Stimulated activated naive CD8-positive, alpha-beta T cell treated with anti-CD3 and anti-CD28 coated beads, Interleukin-15, Interleukin-2, amounts not matched to agents 100 ng/mL and 50 ng/mL, for 24 hours (primary cell): Measurements from ENCODE around the gene NEK6.

Experiments used
- H3K27ac Mint-ChIP-seq: one replicate; pipeline ENCODE4 v1.8.0; 2021; ENCODE audit warnings: mild to moderate bottlenecking, mixed read lengths
- H3K27me3 Mint-ChIP-seq: one replicate; pipeline ENCODE4 v1.8.0; 2021; ENCODE audit warnings: mixed read lengths
- H3K36me3 Mint-ChIP-seq: one replicate; pipeline ENCODE4 v1.8.0; 2021; ENCODE audit warnings: low read depth, mixed read lengths
- H3K4me1 Mint-ChIP-seq: one replicate; pipeline ENCODE4 v1.8.0; 2021; ENCODE audit warnings: low read depth, mixed read lengths
- H3K4me3 Mint-ChIP-seq: one replicate; pipeline ENCODE4 v1.8.0; 2021; ENCODE audit warnings: mild to moderate bottlenecking, mixed read lengths
- H3K9me3 Mint-ChIP-seq: one replicate; pipeline ENCODE4 v1.8.0; 2021; ENCODE audit warnings: mixed read lengths

The NEK6 gene

DNA sequence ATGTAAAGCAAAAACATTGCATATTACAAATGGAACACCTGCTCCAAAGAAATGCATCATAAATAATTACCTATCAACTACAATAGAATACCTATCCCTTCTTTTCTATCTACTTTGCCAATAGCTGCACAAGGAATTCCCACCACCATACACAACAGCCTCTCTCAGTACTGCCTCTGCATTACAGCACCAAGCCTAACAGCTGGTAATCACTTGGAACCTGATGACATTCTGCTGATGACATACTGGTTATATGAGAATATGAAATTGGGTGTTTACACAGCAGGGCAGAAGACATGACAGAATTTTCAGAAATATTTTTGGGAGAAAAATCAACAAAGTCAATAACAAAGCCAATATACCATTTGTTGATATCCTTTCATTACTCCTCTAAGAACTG lies 114.3 kb downstream of the NEK6 start:
- Mint-ChIP-seq H3K27me3 (no peaks in the 10 kb centered on the region), H3K27ac (no peak overlapping the region), H3K4me1 (peaks cover 41% of the 10 kb centered on the region), H3K9me3 (no peaks in the 10 kb centered on the region), H3K36me3 (peaks cover 45% of the 10 kb centered on the region), H3K4me3 (no peak overlapping the region)

- Mint-ChIP-seq H3K36me3 (peaks cover 40% of the 10 kb centered on the region), H3K27ac (no peak overlapping the region), H3K4me3 (no peak overlapping the region), H3K4me1 (peaks cover 34% of the 10 kb centered on the region), H3K27me3 (no peaks in the 10 kb centered on the region), H3K9me3 (no peaks in the 10 kb centered on the region)
Observed at GRCh38 chr9:124373386-124373785, 115.6 kb downstream of the NEK6 start.

DNA sequence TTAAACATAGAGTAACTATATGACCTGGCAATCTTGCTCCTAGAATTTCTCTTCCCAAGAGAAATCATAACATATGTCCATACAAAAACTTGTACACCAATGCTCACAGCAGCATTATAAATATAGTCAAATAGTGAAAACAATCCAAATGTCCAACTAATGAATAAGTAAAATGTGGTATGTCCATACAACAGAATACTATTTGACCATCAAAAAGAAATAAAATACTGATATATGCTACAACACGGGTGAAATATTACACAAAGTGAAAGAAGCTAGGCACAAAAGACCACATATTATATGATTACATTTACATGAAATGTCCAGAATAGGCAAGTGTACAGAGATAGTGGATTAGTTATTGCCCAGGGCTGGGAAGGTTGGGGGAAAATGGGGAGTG lies 116.1 kb downstream of the NEK6 start:
- Mint-ChIP-seq H3K9me3 (no peaks in the 10 kb centered on the region), H3K27me3 (no peaks in the 10 kb centered on the region), H3K36me3 (peaks cover 42% of the 10 kb centered on the region), H3K27ac (no peak overlapping the region), H3K4me1 (peaks cover 34% of the 10 kb centered on the region), H3K4me3 (no peak overlapping the region)

DNA sequence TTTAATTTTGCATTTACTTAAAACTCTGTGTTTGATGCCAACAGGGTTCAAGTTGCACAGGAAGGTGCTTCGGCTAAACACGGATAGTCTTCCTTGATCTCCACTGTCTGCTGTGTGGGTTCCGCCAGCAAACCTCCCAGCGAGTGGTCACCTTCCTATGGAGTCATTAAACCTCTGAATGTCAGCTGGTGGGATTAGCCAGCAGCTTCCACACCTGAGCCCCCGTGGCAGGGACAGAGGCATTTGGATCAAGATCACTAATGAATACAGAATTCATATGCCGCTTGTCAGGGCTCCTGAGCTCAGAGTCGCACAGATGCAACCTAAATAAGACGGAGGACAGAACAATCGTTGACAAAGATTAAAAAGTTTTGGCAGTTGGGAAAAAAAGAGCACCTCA lies 118.0 kb downstream of the NEK6 start:
- Mint-ChIP-seq H3K4me3 (no peak overlapping the region), H3K27me3 (no peaks in the 10 kb centered on the region), H3K4me1 (peaks cover 33% of the 10 kb centered on the region), H3K27ac (no peak overlapping the region), H3K9me3 (no peaks in the 10 kb centered on the region), H3K36me3 (peaks cover 50% of the 10 kb centered on the region)

GRCh38 chr9:124376329-124376728 lies 118.6 kb downstream of the NEK6 start:
- Mint-ChIP-seq H3K9me3 (no peaks in the 10 kb centered on the region), H3K4me1 (peaks cover 33% of the 10 kb centered on the region), H3K27ac (no peak overlapping the region), H3K27me3 (no peaks in the 10 kb centered on the region), H3K4me3 (no peak overlapping the region), H3K36me3 (peaks cover 49% of the 10 kb centered on the region)

DNA sequence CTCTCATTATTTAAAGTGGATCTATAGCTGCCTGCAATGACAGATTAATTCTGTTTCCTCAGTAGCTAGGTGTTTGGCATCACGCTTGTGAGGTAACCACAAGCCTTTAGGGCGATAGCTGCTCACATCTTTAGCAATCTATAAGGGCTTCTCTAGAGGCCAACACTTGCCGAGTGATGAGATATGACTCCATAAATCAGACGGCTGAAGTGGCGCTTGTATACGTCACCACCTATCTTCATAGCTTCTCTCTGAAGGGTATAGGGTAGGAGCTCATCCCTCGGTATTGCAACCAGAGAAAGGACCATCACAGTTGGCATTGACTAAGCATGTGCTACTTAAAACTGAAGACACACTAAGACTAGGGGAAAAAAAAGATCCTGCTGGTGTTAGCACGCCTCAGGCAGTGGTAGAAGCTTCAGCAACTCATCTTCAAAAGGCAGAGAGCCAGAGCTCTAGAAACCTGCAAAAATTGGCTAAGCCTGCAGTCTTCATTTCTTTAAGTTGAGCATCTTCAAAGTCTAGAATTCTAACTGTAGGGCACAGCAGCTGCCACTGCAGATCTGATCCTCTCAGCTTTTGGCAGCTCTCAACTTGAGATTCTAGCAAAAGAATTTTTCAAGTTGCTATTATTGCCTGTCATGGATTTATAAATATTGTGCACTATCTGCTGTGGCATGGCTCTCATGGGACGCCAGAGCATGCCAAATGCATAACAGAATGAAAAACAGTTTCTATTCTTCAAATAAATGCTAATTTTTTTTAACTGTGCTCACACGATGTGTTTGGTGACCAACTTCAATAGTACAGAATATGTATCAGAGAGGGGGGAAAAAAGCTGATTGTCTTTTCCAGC lies 120.0 kb downstream of the NEK6 start:
- peaks cover 44% of the 10 kb centered on the region for H3K36me3 Mint-ChIP-seq
- H3K4me3 Mint-ChIP-seq: no peak overlapping the region
- H3K27ac Mint-ChIP-seq: no peak overlapping the region

DNA sequence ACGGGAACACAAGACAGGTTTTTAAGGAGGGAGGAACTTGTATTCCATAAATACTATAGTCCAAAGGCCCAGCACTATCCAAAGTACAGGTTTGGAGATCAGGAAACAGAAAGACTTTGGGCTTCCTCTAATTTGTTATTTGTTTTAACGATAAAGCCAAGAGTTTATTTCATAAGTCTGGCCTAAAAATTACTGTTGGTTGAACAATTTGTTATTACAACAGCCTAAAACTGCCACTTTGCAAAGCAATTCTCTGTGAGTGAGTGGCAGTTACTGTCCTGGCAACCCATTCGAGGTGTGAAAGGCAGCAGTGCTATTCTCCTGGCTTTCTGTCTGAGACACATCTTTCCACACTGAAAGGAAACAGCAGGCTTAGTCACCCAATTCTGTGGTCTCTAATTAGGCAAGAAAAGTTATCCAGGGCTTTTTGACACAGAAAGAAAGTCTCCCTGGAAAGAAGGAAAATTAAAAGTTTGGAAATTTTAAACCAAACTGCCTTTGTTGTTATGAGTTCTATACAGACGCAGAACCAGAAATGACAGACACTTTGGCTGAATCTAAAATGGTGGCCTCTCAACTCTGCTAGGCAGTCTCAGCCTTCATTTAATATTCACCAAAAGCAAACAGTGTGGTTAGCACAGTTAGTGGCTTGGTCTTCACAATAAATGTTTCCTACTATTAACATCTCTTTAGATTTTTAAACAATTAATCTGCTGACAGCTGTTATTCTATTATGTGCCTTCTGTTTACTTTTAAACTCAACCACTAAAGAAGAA lies 123.6 kb downstream of the NEK6 start:
- Mint-ChIP-seq H3K4me1 (peaks cover 35% of the 10 kb centered on the region), H3K27ac (peak overlapping the region; percentile 72), H3K36me3 (peaks cover 47% of the 10 kb centered on the region), H3K4me3 (no peak overlapping the region), H3K27me3 (no peaks in the 10 kb centered on the region), H3K9me3 (no peaks in the 10 kb centered on the region)

More for the DNA sequence above, 120.0 kb downstream of the NEK6 start:
- Mint-ChIP-seq H3K4me1 (peaks cover 33% of the 10 kb centered on the region), H3K27me3 (no peaks in the 10 kb centered on the region), H3K9me3 (no peaks in the 10 kb centered on the region)

- no peaks in the 10 kb centered on the region for H3K27me3 Mint-ChIP-seq
- peaks cover 43% of the 10 kb centered on the region for H3K36me3 Mint-ChIP-seq
- peaks cover 57% of the 10 kb centered on the region for H3K4me1 Mint-ChIP-seq
- no peak overlapping the region for H3K27ac Mint-ChIP-seq
- H3K9me3 Mint-ChIP-seq: no peaks in the 10 kb centered on the region
- no peak overlapping the region for H3K4me3 Mint-ChIP-seq
Observed at GRCh38 chr9:124384210-124384609, 126.5 kb downstream of the NEK6 start.

- no peak overlapping the region for H3K4me3 Mint-ChIP-seq
- H3K36me3 Mint-ChIP-seq: peaks cover 40% of the 10 kb centered on the region
- H3K9me3 Mint-ChIP-seq: no peaks in the 10 kb centered on the region
- H3K27ac Mint-ChIP-seq: no peak overlapping the region
- H3K4me1 Mint-ChIP-seq: peaks cover 60% of the 10 kb centered on the region
- no peaks in the 10 kb centered on the region for H3K27me3 Mint-ChIP-seq
Observed at GRCh38 chr9:124384846-124385245, 127.1 kb downstream of the NEK6 start.

- no peak overlapping the region for H3K27ac Mint-ChIP-seq
- no peaks in the 10 kb centered on the region for H3K27me3 Mint-ChIP-seq
- no peak overlapping the region for H3K4me3 Mint-ChIP-seq
- H3K4me1 Mint-ChIP-seq: peaks cover 60% of the 10 kb centered on the region
- no peaks in the 10 kb centered on the region for H3K9me3 Mint-ChIP-seq
- H3K36me3 Mint-ChIP-seq: peaks cover 34% of the 10 kb centered on the region
Observed at GRCh38 chr9:124385623-124386022, 127.9 kb downstream of the NEK6 start.

DNA sequence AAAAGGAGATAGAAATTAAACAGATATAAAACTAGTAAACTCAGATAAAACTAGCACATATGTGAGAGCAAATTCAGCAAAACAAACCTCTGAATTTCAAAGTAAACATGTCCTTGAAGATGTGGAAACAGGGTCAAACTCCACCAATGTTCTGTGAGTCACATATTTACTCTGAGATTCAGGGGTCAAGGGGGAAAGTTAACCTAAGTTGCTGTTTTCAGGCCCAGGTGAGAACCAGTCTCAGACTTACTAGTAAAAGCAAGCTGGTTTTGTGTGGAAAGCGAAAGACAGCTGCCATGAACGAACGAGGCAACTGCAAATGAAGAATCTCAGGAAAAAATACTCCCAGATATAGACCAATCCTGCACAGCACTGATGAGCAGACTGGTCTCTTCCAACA lies 128.5 kb downstream of the NEK6 start:
- Mint-ChIP-seq H3K4me3 (no peak overlapping the region), H3K36me3 (peaks cover 34% of the 10 kb centered on the region)

DNA sequence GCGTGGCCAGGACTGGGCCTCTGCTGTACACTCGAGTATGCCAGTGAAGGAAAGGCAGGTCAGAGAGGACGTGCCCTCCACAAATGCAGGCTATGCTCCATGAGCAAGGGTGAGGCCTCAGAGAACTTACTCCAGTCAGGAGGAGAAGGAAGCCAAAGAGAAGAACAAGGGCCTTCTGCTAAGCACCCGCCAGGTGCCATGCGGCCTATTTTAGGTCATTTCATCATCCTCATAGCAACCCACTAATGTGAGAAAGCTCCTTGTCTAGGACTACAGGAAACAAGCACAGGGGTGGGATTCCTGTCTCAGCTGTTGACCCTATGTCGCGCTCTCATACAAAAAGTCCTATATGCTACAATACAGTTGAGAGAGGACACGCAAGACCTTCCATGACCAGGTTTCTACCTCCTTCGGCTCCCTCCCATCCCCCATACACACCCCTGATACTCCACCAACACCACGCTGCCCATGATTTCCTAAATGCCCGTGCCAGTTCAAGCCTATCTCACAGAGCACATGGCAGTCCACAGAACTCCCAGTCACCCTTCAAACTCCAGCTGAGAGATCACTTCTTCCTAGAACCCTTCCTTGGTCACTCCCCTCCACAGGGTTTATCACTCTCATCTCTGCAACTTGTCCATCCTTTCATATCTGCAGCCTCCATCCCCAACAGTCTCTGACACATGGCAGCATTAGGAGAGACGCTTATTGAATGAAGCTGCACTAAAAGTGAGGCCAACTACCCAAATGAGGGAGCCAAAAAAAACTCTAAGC lies 130.7 kb downstream of the NEK6 start:
- Mint-ChIP-seq H3K9me3 (no peaks in the 10 kb centered on the region), H3K4me3 (no peak overlapping the region), H3K27ac (peak overlapping the region; percentile 69), H3K4me1 (peaks cover 54% of the 10 kb centered on the region), H3K27me3 (no peaks in the 10 kb centered on the region), H3K36me3 (peaks cover 22% of the 10 kb centered on the region)

More for the DNA sequence above, 128.5 kb downstream of the NEK6 start:
- Mint-ChIP-seq H3K9me3 (no peaks in the 10 kb centered on the region), H3K4me1 (peaks cover 56% of the 10 kb centered on the region), H3K27ac (no peak overlapping the region), H3K27me3 (no peaks in the 10 kb centered on the region)

- no peaks in the 10 kb centered on the region for H3K9me3 Mint-ChIP-seq
- H3K4me1 Mint-ChIP-seq: peaks cover 63% of the 10 kb centered on the region
- no peak overlapping the region for H3K4me3 Mint-ChIP-seq
- no peak overlapping the region for H3K27ac Mint-ChIP-seq
- H3K36me3 Mint-ChIP-seq: peaks cover 22% of the 10 kb centered on the region
- no peaks in the 10 kb centered on the region for H3K27me3 Mint-ChIP-seq
Observed at GRCh38 chr9:124389146-124389939, 131.6 kb downstream of the NEK6 start.
